Osteoblast (primary cell): ENCODE measurements around the gene SPRN. TPM values are rescaled to one million over a fixed set of nuclear protein-coding genes. Genes with fewer than 3 reads are reported as not detected.

Experiments used
- DNase-seq: peaks from one replicate; pipeline ENCODE4 v3.0.0; 2011; ENCODE audit warnings: low spot score, mixed read lengths; ENCODE audit not compliant: insufficient read length; ENCODE audit errors: missing footprints
- H2AFZ ChIP-seq: 2 replicates; pipeline ENCODE4 v1.6.0; 2011; ENCODE audit warnings: mild to moderate bottlenecking, low read length
- H3K27ac ChIP-seq: 2 replicates; pipeline ENCODE4 v1.5.1; 2011; ENCODE audit warnings: mild to moderate bottlenecking, low read depth, low read length, moderate library complexity
- H3K27me3 ChIP-seq: 2 replicates; pipeline ENCODE4 v1.6.0; 2012; ENCODE audit warnings: mild to moderate bottlenecking, control low read depth, inconsistent platforms, low read length, moderate library complexity; ENCODE audit not compliant: insufficient read depth
- H3K36me3 ChIP-seq: 2 replicates; pipeline ENCODE4 v1.5.1; 2011; ENCODE audit warnings: mild to moderate bottlenecking, low read length, control low read depth, moderate library complexity; ENCODE audit not compliant: insufficient read depth
- H3K4me1 ChIP-seq: 2 replicates; pipeline ENCODE4 v1.5.1; 2011; ENCODE audit warnings: mild to moderate bottlenecking, low read length, control low read depth, moderate library complexity; ENCODE audit not compliant: insufficient read depth
- H3K4me2 ChIP-seq: 2 replicates; pipeline ENCODE4 v1.6.0; 2011; ENCODE audit warnings: mild to moderate bottlenecking, low read length; ENCODE audit not compliant: insufficient read depth
- H3K4me3 ChIP-seq: fragments of 200-600 bp; sonication (generic); 3 replicates; pipeline ENCODE4 v1.5.1; 2012; ENCODE audit warnings: mild to moderate bottlenecking, low read length, inconsistent platforms; ENCODE audit not compliant: insufficient read depth
- H3K79me2 ChIP-seq: 2 replicates; pipeline ENCODE4 v1.6.0; 2012; ENCODE audit warnings: mild to moderate bottlenecking, low read length, control low read depth, inconsistent platforms; ENCODE audit not compliant: insufficient read depth
- H3K9me3 ChIP-seq: 2 replicates; pipeline ENCODE4 v1.5.1; 2011; ENCODE audit warnings: low read depth, low read length, control low read depth
- H4K20me1 ChIP-seq: 2 replicates; pipeline ENCODE4 v1.6.0; 2012; ENCODE audit warnings: mild to moderate bottlenecking, low read length, control low read depth; ENCODE audit not compliant: insufficient read depth
- CTCF ChIP-seq: IDR thresholded peaks from 2 replicates; pipeline ENCODE4 v1.5.1; 2011; ENCODE audit warnings: mild to moderate bottlenecking, low read depth, low read length, moderate library complexity; ENCODE audit errors: extremely low read depth
- total RNA-seq: library from RNA; depleted of rRNA; stranded (reverse); fragments of >200 nt; gene quantifications from 2 replicates; pipeline ENCODE4 v1.2.3, GENCODE V29; 2012

SPRN gene
- total RNA-seq, 1 donor: under 0.01 TPM

- H3K79me2 ChIP-seq: no peaks in the 10 kb centered on the region
- H3K36me3 ChIP-seq: no peaks in the 10 kb centered on the region
- DNase-seq: peak; percentile 69
- H3K27ac ChIP-seq: no peak overlapping the region
- no peaks in the 10 kb centered on the region for H3K27me3 ChIP-seq
- no peak overlapping the region for H3K4me2 ChIP-seq
- H3K4me3 ChIP-seq: no peak overlapping the region
- no peaks in the 10 kb centered on the region for H3K9me3 ChIP-seq
- H2AFZ ChIP-seq: no peak overlapping the region
- no peaks in the 10 kb centered on the region for H4K20me1 ChIP-seq
- no peaks in the 10 kb centered on the region for H3K4me1 ChIP-seq
- no peak for TF ChIP-seq CTCF
Observed at GRCh38 chr10:133455611-133456031, 31.2 kb upstream of the SPRN start.

GRCh38 chr10:133455196-133455595 is 30.8 kb upstream of the SPRN start:
- no peak overlapping the region for H3K4me2 ChIP-seq
- H3K9me3 ChIP-seq: no peaks in the 10 kb centered on the region
- no peaks in the 10 kb centered on the region for H3K36me3 ChIP-seq
- H3K27me3 ChIP-seq: no peaks in the 10 kb centered on the region
- DNase-seq: peak; percentile 14
- no peaks in the 10 kb centered on the region for H4K20me1 ChIP-seq
- no peak overlapping the region for H3K4me3 ChIP-seq
- no peak overlapping the region for H2AFZ ChIP-seq
- no peaks in the 10 kb centered on the region for H3K79me2 ChIP-seq
- no peak overlapping the region for H3K27ac ChIP-seq
- TF ChIP-seq CTCF: no peak
- no peaks in the 10 kb centered on the region for H3K4me1 ChIP-seq

DNA sequence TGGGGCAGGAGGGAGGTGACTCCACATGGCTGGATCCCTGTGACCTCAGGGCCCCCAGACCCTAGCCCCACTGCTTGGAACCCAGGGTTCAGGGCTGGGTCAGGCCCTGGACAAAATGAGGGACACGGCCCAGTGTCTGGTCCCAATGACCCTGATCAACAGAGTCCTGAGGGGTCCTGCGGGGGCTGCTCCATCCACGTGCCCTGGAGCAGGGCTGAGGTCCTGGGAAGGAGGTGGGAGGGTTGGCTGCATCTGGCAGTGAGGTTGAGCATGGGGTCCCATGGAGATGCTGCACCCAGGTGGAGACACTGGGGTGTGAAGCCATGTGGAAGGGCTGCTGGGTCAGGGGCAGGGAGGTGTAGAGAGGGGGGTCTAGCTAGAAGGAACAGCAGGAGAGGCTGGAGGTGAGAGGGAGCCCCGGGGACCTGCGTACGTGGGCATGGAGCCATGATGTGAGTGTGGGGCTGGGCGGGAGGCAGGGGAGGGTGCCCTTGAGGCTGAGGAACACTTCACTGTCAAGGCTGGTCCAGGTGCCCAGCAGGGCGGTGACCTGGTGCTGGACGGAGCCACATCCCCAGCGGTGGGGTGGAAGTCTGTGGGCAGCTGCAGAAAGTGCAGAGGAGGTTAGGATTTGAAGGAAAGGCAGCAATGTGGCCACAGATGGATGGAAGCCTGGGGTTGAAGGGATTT is 29.9 kb upstream of the SPRN start:
- H3K4me2 ChIP-seq: no peak overlapping the region
- no peak overlapping the region for H3K27ac ChIP-seq
- H3K4me1 ChIP-seq: no peaks in the 10 kb centered on the region
- H3K4me3 ChIP-seq: no peak overlapping the region
- no peaks in the 10 kb centered on the region for H4K20me1 ChIP-seq
- peak; percentile 60 for DNase-seq
- H3K36me3 ChIP-seq: no peaks in the 10 kb centered on the region
- no peaks in the 10 kb centered on the region for H3K27me3 ChIP-seq
- no peak for TF ChIP-seq CTCF
- no peak overlapping the region for H2AFZ ChIP-seq
- H3K9me3 ChIP-seq: no peaks in the 10 kb centered on the region
- H3K79me2 ChIP-seq: no peaks in the 10 kb centered on the region

DNA sequence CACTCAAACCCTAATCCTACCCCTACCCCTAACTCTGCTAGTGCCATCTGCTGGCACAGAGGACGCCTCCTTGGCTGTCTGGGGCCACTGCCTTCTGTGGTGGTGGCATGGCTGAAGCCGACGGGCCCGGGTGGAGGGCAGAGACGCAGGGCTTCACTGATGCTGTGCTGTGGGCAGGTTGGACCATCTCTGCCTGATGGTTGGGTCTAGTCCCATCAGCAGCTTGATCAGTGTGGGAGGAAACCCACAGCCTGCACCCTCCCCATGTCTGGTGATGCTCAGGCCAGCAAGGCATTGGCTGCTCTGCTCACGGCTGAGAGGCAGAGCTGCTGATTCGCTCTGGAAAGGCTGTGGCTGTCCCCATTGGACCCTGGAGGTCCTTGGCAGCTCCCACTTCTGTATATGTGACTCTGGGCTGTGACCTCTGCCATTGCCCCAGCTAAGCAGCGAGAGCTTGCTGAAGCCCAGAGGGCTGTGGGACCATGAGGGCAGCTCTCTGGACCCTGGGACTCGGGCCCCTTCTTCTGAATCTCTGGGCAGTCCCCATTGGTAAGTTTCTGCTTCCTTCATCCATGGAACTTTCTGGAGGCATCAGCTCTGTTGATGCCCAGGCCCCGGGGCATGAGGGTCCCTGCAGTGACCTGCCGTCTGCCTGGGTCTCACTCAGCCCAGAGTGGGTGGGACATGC is 29.2 kb upstream of the SPRN start, which contains the start of gene SCART1:
Gene SCART1 (plus strand): TSS at position 430 of the 688 bp plus-strand sequence. CDS start 53 bp downstream, at position 483.
- no peaks in the 10 kb centered on the region for H3K27me3 ChIP-seq
- no peaks in the 10 kb centered on the region for H3K79me2 ChIP-seq
- no peaks in the 10 kb centered on the region for H3K4me1 ChIP-seq
- no peaks in the 10 kb centered on the region for H4K20me1 ChIP-seq
- TF ChIP-seq CTCF: no peak
- no peaks in the 10 kb centered on the region for H3K9me3 ChIP-seq
- no peak within 1 kb of the TSS for H2AFZ ChIP-seq
- DNase-seq: peak; percentile 75
- no peak within 1 kb of the TSS for H3K27ac ChIP-seq
- no peak within 1 kb of the TSS for H3K4me3 ChIP-seq
- no peaks in the 10 kb centered on the region for H3K36me3 ChIP-seq
- no peak within 1 kb of the TSS for H3K4me2 ChIP-seq
